Large intestine (tissue), 3 donors: ENCODE data around the gene PTPN4. TPM values are rescaled to one million over a fixed set of nuclear protein-coding genes. Genes with fewer than 3 reads are reported as not detected.
A peak's percentile ranks its signal among the peaks of the same experiment; 100 is the strongest.

Experiments used
- DNase-seq, 2 donors: peaks; one replicate each; pipeline versions ENCODE4 v3.0.0 to v3.0.0-alpha.2; 2013
- H3K27ac ChIP-seq: one replicate; pipeline ENCODE4 v1.5.1; 2013; ENCODE audit warnings: low read length
- H3K27me3 ChIP-seq: 2 replicates; pipeline ENCODE4 v1.6.1; 2013; ENCODE audit warnings: low read length; ENCODE audit not compliant: control insufficient read depth, insufficient read depth
- H3K36me3 ChIP-seq: 2 replicates; pipeline ENCODE4 v1.6.1; 2013; ENCODE audit warnings: low read length; ENCODE audit not compliant: control insufficient read depth, insufficient read depth
- H3K4me1 ChIP-seq: one replicate; pipeline ENCODE4 v1.6.1; 2013; ENCODE audit warnings: low read length; ENCODE audit not compliant: control insufficient read depth, insufficient read depth
- H3K4me3 ChIP-seq: one replicate; pipeline ENCODE4 v1.5.1; 2013; ENCODE audit warnings: low read length
- H3K9me3 ChIP-seq: one replicate; pipeline ENCODE4 v1.6.1; 2013; ENCODE audit warnings: mild to moderate bottlenecking, low read depth, low read length, moderate library complexity; ENCODE audit not compliant: control insufficient read depth
- WGBS: methylation state at CpG from one replicate; pipeline ENCODE4 v1.1.5; 2013; ENCODE audit warnings: low lambda C conversion rate; ENCODE audit not compliant: insufficient coverage; 5-methylcytosine and 5-hydroxymethylcytosine counted together
- polyA plus RNA-seq: library from polyadenylated mRNA; unstranded; fragments of 120-200 nt; gene quantifications from one replicate; pipeline ENCODE4 v1.2.1, GENCODE V29; 2013

PTPN4 gene
- polyA plus RNA-seq, 1 donor, result 13.3 TPM

DNA sequence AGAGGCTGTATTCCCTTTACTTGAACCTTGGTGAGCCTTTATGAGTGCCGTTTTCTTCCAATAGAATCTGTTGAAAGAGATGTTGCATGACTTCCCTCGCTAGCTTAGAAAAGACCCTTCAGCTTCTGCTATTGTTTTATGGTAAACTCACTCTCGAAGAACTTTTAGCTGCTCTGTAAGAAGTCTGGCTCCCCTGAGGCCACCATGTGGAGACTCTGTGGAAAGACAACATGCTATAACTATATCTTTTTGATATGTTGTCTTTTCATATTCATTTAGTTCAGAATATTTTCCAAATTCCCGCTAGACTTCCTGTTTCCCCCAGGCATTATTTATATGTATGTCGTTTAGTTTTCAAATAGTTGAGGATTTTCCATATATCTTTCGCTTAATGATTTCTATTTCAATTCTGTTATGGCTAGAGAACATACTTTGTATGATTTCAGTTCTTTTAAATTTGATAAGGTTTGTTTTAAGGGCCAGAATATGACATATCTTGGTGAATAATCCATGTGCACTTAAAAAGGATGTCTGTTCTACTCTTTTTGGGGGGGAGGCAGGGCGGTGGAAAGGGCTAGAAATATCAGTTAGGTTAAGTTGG lies 64.1 kb downstream of the PTPN4 start:
- no peak for DNase-seq
- WGBS, result 50% methylated on average over 5 of the region's 7 CpGs

GRCh38 chr2:119826370-119826961 lies 66.7 kb downstream of the PTPN4 start:
- no peak overlapping the region for H3K4me3 ChIP-seq
- peaks cover 5% of the 10 kb centered on the region for H3K9me3 ChIP-seq
- no peaks in the 10 kb centered on the region for H3K36me3 ChIP-seq
- DNase-seq, result peak in 1 of 2 donors; percentile 23
- WGBS, result no CpG with 5 or more reads among the region's 5 CpGs
- H3K27ac ChIP-seq, result no peak overlapping the region
- no peaks in the 10 kb centered on the region for H3K27me3 ChIP-seq
- no peaks in the 10 kb centered on the region for H3K4me1 ChIP-seq

More for the DNA sequence above, 64.1 kb downstream of the PTPN4 start:
- H3K36me3 ChIP-seq, result peaks cover 2% of the 10 kb centered on the region
- H3K27ac ChIP-seq, result no peak overlapping the region
- H3K9me3 ChIP-seq, result no peaks in the 10 kb centered on the region
- H3K4me1 ChIP-seq, result no peaks in the 10 kb centered on the region
- H3K4me3 ChIP-seq, result no peak overlapping the region
- H3K27me3 ChIP-seq, result no peaks in the 10 kb centered on the region

GRCh38 chr2:119827866-119828507 lies 68.3 kb downstream of the PTPN4 start:
- H3K4me3 ChIP-seq, result no peak overlapping the region
- no peaks in the 10 kb centered on the region for H3K27me3 ChIP-seq
- H3K9me3 ChIP-seq, result peaks cover 5% of the 10 kb centered on the region
- H3K4me1 ChIP-seq, result no peaks in the 10 kb centered on the region
- no peaks in the 10 kb centered on the region for H3K36me3 ChIP-seq
- no CpG with 5 or more reads among the region's 5 CpGs for WGBS
- H3K27ac ChIP-seq, result no peak overlapping the region
- no peak for DNase-seq

DNA sequence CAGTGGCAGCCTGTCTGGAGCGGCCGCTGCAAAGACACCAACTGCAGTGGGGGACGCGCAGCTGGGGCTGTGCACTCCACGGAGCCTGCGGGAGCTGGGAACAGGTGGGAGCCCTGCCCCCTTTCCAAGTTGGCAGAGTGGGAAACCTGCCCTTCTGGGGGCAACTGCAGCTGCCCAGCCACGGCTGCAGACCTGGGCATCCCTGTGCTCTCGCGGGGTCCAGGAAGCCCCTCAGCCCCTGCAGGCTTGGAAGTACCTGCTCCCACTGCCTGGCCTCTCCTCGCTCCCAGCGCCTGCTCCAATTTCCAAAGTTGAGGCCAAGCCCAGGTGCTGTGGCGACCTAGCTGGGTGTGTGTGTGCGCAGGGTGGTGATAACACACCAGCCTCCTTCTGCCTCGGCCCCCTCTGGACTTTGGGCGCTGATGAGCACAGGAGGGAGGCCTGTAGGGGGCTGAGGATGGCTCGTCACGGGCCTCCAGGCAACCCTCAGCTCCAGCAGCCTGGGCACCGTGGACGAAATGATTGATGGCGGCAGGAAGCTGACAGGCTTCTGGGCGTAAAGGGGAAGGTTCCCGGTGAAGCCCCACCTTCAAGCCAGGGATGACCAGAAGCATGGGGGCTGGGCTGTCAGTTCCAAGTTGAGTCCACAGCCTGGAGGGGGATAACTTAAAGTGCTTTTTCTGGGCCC lies 76.9 kb downstream of the PTPN4 start:
- H3K27ac ChIP-seq, result no peak overlapping the region
- H3K27me3 ChIP-seq, result no peaks in the 10 kb centered on the region
- no CpG with 5 or more reads among the region's 22 CpGs for WGBS
- no peak overlapping the region for H3K4me3 ChIP-seq
- no peak for DNase-seq
- H3K9me3 ChIP-seq, result no peaks in the 10 kb centered on the region
- H3K36me3 ChIP-seq, result no peaks in the 10 kb centered on the region
- H3K4me1 ChIP-seq, result no peaks in the 10 kb centered on the region

DNA sequence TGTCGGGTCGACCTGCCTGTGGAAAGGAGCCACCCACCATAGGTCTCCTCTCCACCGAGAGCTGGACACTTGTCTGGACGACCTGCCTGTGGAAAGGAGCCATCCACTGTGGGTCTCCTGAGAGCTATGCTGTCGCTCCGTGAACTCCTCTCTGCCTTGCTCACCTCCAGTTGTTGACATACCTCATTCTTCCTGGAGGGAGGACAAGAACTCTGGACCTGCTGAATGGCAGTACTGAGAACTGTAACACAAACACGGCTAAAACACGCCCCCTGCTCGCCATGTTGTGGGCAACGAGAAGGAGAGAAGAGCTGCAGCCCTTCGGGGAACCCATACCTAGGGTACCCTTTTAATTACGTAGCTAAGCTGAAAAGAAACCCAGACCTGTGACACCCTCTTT lies 77.6 kb downstream of the PTPN4 start:
- no CpG with 5 or more reads among the region's 12 CpGs for WGBS
- Histone ChIP-seq H3K4me3 (no peak overlapping the region), H3K9me3 (no peaks in the 10 kb centered on the region), H3K27me3 (no peaks in the 10 kb centered on the region), H3K36me3 (no peaks in the 10 kb centered on the region), H3K27ac (no peak overlapping the region), H3K4me1 (no peaks in the 10 kb centered on the region)
- no peak for DNase-seq

GRCh38 chr2:119837759-119838158 lies 78.0 kb downstream of the PTPN4 start:
- Histone ChIP-seq H3K4me1 (no peaks in the 10 kb centered on the region), H3K36me3 (no peaks in the 10 kb centered on the region), H3K27me3 (no peaks in the 10 kb centered on the region), H3K9me3 (no peaks in the 10 kb centered on the region), H3K4me3 (no peak overlapping the region), H3K27ac (no peak overlapping the region)
- 71% methylated on average over 1 of the region's 13 CpGs for WGBS
- DNase-seq, result no peak

DNA sequence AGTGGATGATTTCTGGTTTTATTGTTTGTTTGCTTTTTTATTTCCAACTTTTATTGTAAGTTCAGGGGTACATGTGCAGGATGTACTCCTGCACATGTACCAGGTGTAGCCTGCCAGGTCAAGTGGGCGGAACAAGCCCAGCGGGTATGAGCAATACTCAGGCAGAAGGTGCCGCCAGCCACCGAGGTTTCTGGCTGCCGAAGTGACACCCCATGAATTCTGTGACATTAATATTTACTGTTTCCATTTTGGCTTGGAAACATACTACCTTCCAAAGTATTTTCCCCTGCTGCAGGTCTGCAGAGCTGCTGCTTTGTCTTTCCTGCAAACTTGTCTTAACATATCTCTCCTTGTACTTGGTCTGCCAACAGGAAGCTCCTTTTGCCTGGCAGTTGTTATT lies 78.5 kb downstream of the PTPN4 start:
- Histone ChIP-seq H3K27ac (no peak overlapping the region), H3K4me1 (no peaks in the 10 kb centered on the region), H3K27me3 (no peaks in the 10 kb centered on the region), H3K36me3 (no peaks in the 10 kb centered on the region), H3K4me3 (no peak overlapping the region), H3K9me3 (no peaks in the 10 kb centered on the region)
- DNase-seq, result no peak
- WGBS, result no CpG with 5 or more reads among the region's 5 CpGs

DNA sequence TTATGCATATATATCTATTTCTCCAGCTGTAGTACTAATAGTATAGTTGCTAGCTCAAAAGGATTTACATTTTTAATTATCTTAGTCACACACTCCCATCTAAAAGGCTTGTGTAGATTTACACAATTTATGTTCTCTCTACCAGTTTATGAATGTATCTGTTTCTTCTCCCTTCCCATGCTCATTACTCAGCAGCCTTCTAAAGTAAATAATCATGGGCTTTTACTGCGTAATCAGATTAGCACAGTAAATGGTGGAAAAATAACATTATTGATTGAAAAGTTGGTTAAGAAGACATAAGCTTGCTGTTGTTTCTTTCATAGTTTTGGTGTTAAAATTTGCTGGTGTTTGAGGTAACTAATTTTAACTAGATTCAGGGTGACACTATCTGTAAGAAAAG lies 81.8 kb downstream of the PTPN4 start:
- no peaks in the 10 kb centered on the region for H3K4me1 ChIP-seq
- no peaks in the 10 kb centered on the region for H3K36me3 ChIP-seq
- no peaks in the 10 kb centered on the region for H3K27me3 ChIP-seq
- no peak overlapping the region for H3K4me3 ChIP-seq
- no peak overlapping the region for H3K27ac ChIP-seq
- H3K9me3 ChIP-seq, result no peaks in the 10 kb centered on the region
- 75% methylated on average over 1 of the region's 1 CpG for whole genome bisulfite sequencing
- no peak for DNase-seq

GRCh38 chr2:119846021-119846420 lies 86.3 kb downstream of the PTPN4 start:
- DNase-seq, result no peak
- WGBS, result 100% methylated on average over 2 of the region's 3 CpGs
- no peaks in the 10 kb centered on the region for H3K27me3 ChIP-seq

GRCh38 chr2:119849838-119850565 lies 90.3 kb downstream of the PTPN4 start:
- H3K36me3 ChIP-seq, result no peaks in the 10 kb centered on the region
- H3K9me3 ChIP-seq, result peaks cover 8% of the 10 kb centered on the region
- H3K27ac ChIP-seq, result no peak overlapping the region
- H3K4me1 ChIP-seq, result no peaks in the 10 kb centered on the region
- no CpG with 5 or more reads among the region's 4 CpGs for WGBS
- no peaks in the 10 kb centered on the region for H3K27me3 ChIP-seq
- no peak overlapping the region for H3K4me3 ChIP-seq
- DNase-seq, result no peak

More at GRCh38 chr2:119846021-119846420, 86.3 kb downstream of the PTPN4 start:
- Histone ChIP-seq H3K9me3 (peaks cover 2% of the 10 kb centered on the region), H3K27ac (no peak overlapping the region), H3K4me1 (no peaks in the 10 kb centered on the region), H3K36me3 (no peaks in the 10 kb centered on the region), H3K4me3 (no peak overlapping the region)
